Measurements from ENCODE around the gene AMACR.
"Not testable (repeated sequence)": the region's sequence is repeated elsewhere in the genome, so short reads cannot be mapped to it uniquely, and the experiment has no call there.

Gene AMACR

DNA sequence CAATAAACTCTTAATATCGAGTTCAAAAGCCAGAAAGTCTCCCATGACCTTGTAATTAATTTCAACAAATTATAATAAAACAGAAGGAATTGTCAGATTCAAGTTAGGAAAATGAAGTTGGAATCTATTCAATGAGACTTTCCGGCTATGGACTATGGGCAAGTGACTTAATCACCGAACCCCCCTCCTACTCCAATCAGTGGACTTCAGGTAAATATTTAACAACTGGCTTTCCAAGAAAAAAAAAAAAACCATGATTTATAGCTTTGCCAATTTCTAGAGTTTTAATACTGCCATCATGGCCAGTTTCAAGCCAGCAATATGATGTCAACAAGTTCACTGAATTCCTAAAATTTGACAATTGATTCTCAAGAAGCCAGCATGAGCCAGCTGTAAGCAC, 27.8 kb downstream of the AMACR start:
- Histone ChIP-seq H3K27ac (no peak overlapping the region), H3K4me3 (no peak overlapping the region)

DNA sequence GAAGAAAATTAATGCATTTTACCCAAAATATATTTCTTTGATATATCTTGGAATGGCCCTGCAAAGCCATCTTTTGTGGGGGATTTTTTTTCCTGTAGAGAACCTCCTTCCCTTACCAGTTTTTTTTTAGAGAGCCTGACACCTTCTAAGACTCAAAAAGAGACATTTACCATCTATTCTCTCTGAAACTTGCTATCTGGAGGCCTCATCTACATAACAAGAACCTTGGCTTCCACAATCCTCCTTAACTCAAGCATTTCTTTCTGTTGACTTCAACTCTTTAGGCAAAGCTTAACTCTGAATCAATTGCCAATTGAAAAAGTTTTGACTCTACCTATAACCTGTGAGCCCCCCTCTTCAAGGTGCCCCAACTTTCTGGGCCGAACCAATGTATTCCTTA, 29.5 kb downstream of the AMACR start:
- H3K27ac ChIP-seq = no peak overlapping the region
- H3K4me3 ChIP-seq = no peak overlapping the region

DNA sequence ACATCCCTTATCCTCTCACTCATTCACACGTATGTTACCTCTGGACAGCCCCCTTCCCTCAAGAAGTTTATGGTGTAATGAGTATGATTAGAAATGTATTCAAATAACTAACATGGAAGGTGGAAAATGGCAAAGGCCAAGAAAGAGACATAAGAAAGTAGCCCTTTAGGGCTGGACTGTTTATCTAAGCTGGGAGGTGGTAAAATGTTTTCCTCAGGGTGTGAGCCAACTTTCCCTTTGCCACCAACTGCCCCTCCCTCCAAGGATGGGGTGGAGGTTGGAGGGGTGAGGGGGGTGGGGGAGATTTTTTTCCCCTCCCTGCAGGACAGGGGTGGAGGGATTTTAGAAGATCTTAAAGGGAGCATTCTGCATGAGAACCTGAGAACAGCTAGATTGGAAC, 31.5 kb downstream of the AMACR start:
- Histone ChIP-seq H3K27ac (peak overlapping the region in 2 of 21 experiments; percentile 4 to 13), H3K4me3 (no peak overlapping the region)

DNA sequence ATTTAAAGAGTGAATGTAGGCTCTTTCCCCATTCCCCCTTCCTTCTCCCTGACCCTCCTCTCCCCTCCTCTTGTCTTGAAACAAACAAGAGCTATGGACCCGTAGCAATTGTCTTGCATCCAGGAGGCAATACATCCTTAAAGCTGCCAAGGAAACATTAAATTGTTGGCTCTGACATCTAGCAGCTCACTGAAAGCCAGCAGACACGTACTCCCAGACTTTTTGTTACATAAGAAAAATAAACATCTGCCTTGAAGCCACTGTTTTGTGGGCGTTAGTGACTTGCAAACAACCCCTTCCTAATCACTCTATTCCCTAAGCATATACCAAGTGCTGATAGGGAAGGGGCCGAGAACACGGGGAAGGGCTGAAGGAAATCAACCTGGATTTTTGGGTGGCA, 32.0 kb downstream of the AMACR start:
- H3K27ac ChIP-seq = peak overlapping the region in 3 of 21 experiments; percentile 4 to 32 (median 13)
- no peak overlapping the region for H3K4me3 ChIP-seq

DNA sequence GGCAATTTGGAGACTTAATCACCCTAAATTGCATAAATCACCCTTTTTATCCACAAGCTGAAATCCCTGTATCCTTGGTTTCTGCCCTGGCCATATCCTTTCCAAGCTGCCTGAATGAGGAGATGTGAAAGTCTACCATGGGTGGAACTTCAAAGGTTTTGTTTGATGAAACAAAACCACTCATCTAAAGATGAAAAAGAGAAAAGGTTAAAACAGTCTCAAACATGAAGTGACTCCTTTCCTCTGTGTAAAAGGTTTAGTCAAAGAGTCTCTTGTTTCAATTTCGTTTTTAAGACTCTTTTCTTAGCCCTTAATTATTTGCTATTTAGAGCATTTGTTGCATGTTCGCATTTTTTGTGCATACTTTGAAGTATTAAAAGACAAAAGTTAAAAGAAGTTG, 34.6 kb downstream of the AMACR start:
- Histone ChIP-seq H3K27ac (no peak overlapping the region), H3K4me3 (no peak overlapping the region)

DNA sequence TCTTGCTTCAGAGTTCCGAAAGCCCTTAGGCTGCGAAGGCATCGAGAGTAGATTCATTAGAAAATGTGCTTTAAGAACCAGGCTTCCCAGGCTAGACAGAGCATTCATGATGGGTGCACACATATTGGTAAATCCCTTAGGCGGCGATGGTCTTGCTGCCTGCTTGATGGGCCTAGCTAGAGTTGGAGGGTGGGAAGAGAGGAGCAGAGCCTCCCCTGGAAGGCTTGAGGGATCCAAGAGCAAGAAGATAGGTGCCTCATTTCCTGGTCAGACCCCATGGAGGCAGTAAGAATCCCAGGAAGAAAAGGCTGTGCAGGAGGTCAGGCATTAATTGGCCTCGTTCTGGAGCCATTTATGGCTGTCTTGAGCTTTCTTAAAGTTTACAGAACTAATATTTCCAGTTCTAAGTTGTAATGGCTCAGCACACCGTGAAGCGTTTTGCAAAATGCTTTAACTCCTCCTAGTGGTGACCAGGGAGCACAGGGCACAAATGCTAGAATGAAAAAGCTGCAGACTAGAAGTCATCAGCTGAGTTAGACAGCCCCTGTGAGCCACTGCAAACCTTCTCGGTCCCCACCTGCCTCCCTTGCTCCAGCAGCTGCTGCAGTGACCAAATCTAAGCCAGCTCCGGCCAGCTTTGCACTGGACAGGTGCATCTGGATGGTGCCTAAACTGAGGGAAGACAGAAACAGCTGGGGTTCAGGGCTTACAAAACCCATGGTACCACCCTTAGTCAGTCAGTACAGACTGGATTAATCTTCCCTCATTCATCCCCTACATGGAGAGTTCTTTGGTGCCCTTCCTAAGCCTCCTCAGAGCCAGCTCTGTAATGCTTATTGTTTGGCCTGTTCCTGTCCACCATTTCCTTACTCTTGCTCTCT, 38.0 kb downstream of the AMACR start:
- Histone ChIP-seq H3K4me3 (no peak overlapping the region), H3K27ac (no peak overlapping the region)

DNA sequence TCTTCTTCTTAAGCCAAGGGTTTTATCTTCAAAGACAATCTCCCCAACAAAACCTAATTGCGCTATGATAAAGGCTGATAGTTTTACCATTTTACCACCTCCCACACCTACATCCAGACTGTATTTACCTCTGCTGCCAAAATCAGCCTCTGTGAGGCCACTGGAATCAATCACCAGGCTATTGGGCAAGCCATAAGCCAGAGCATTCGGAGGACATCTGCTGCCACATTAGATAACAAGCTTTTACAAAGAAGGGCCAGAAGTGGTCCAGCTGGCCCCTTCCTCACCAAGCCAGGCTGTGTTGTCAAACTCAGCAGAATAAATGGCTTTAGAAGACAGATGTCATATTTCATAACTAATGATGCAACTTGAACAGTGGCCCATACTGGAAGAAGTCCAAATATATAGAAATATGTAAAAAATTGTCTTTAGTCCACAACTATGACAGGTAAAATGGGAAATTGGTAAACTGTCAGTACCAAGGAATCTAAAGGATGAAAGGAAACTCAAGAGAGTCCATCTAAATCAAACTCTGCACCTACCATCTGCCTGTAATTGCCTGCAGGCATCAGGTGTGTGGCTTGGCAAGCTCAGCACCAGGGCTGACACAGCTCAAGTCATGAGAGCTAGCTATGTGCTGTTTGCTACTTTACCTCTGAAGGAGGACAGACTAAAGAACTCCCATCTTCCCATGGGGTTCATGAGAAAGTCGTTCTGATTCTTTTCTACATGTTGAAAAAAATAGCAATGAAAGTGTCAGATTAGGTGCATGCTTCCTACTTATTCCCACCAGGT, 39.4 kb downstream of the AMACR start:
- Histone ChIP-seq H3K4me3 (no peak overlapping the region), H3K27ac (no peak overlapping the region)

DNA sequence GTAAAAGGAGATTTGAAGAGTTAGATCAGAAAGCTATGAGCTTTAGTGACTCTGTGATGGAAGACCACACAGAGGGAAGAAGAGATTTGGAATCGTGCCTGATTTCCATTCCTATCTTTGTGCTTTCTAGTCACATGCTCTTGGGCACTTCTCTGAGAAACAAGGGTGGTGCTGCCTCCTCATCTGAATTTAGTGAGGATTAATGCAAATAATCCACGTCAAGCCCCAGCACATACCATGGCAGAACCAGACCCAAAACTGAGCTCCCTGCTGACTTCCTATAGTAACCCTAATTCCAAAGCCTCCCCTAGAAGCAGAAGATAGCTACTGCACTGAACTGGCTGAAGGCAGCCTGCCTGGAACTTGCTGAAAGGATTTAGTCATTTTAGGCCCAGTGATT, 41.0 kb downstream of the AMACR start:
- H3K27ac ChIP-seq = no peak overlapping the region
- no peak overlapping the region for H3K4me3 ChIP-seq

DNA sequence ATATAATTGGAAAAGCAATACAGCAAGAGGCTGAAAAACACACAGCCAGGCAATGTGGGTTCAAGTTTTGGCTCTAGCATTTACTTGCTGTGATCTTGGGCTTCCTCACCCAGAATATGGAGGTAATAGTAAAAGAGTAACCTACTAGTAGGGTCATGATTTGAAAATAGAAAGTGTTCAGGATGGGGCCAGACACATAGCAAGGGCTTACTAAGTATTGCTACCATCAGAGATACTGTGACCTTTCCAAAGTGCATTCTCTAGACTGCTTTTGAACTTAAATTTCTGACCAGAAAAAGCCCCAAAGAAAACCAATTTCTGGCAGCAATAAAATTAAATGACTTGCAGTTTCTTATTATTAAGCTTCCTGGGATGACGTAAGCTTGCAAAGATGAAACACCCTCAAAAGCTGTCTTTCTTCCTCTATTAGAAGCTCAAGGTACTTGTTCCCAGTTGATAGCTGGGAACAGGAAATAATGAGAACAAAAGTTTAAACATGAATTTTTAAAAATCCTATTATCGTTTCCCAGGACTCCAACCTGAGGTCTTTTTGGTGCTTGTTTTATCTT, 43.6 kb downstream of the AMACR start:
- no peak overlapping the region for H3K4me3 ChIP-seq
- no peak overlapping the region for H3K27ac ChIP-seq

DNA sequence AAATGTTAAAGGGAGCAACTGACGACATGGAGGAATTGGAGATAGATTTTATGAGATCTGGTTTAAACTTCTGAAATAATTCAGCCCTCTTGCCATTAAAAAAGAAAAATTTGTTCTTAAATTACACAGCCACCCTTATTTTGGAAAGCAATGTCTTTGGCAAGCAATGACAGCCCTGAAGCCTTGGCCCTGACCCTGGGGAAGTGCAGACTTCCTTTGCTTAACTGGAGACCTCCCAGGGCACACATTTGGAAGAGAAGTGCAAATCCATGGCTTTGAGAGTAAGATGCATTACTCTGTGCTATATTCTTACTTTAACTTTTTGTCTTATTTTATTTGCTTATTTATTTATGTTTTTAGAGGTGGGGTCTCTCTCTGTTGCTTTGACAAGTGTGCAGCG, 49.7 kb downstream of the AMACR start:
- H3K27ac ChIP-seq = no peak overlapping the region
- H3K4me3 ChIP-seq = no peak overlapping the region

DNA sequence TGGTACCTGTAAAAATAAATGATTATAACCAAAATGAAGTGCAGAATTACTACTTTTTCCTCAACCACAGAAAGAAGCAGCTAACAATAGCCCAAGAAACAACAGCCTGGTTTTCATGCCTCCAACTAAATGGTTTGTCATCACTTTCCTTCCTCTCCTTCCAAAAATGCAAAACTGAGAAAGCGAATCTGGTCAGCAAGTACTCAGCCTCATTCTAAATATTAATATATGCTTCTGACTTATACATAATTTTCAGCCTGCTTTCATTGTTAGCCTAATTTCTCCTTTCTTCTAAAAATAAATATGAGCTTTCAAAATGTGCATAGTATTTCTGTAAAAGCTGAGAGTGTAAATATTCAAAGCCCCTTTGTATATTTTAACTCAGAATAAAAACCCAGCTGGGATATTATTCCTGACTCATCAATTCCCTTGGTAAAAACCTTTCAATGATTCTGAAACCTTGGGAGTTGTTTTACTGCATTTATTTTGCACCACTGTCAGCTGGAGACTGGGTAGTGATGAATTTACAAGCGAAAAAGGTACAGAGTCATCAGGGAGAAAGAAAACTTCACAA, 50.2 kb downstream of the AMACR start:
- Histone ChIP-seq H3K27ac (no peak overlapping the region), H3K4me3 (no peak overlapping the region)

DNA sequence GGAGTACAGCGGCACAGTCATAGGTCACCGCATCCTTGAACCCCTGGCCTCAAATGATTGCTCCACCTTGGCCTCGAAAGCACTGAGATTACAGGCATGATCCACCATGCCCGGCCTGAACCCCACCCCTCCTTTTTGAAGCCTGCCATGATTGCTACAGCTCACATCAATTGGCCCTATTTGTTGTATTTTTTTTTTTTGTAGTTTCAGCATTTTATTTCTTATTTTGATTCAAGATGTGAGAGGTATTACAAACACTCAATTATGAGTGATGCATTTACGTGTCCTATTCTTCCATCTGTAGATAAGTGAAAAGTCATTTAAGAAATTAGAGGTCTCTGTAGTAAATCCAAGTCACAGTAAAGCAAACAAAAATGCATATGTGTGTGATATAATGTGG, 55.7 kb downstream of the AMACR start:
- H3K27ac ChIP-seq, H3K4me3 ChIP-seq: not testable (repeated sequence)

DNA sequence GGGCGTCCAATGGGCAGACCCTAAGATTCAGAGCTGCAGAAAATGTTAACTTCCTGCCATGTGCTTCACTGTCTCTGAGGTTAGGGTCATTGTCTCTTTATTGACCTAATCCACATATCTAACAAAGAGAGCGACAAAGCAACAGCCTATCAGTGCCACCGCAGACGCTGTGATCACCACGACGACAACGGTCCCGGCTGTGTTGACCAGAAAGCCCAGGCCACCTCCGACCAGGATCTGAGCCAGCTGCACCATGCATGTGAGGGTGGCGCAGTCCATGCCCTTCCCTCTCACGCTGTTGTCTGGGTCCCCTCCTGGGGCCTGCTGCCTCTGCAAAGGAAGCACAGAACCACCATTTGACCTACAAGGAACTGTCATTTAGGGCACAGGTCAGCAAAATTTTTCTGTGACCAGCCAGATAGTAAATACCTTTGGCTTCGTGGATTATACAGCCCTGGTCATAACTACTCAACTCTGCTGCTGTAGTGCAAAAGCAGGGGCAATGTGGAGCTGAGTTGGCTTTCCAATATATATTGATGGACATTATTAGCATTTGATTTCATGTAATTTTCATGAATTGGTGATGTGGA, 63.2 kb downstream of the AMACR start:
- no peak overlapping the region for H3K4me3 ChIP-seq
- H3K27ac ChIP-seq = no peak overlapping the region

DNA sequence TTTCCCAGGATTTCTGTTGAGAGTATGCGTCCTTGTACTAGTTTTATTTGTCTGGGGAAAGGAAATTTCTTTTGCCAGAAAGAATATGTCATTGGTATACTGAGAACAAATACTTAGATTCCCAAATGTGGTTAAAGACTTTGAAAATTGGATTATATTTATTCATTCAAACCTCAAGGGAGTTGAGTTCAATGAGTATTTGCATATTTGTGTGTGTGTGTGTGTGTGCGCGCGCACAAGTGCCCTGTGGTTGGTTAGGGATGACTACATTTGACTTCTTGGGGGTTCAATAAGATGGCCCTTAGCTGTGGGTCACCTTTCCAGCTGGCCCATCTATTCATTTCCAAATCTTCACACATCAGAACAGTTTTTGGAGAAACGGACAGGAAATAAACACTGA, 66.8 kb downstream of the AMACR start:
- H3K4me3 ChIP-seq = no peak overlapping the region
- H3K27ac ChIP-seq = no peak overlapping the region

DNA sequence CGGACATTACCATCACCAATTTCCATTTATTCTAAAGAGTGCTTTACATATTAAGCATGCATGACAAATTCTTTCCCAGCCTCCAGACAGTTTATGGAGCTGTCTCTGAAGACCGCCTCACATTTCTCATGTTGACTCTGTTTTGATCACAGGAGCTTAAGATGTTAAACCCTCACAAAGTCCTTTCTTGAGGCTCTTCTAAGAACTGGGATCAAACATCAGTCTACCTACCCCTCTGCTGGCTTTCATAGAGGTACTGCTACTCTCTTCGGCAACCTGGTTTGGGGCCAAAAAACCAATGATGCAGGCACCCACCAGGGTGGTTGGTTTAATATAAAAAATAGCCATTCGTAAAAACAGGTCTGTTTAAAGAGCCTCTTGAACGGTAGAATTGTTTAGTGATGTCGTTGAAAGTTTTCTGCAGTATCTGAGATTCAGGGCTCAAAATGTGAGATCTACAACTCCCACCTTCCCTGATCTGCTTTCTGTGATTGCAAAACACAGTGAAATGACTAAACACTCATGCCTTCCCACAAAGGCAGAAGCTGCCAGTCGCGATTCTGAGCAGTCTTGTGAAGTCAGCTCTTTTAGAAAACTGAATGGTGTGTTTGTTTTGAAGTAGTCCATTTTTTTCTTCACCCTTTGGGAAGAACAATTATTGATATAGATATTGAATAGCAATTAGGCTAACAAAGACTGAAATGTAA, 68.1 kb downstream of the AMACR start:
- H3K27ac ChIP-seq = no peak overlapping the region
- H3K4me3 ChIP-seq = no peak overlapping the region

DNA sequence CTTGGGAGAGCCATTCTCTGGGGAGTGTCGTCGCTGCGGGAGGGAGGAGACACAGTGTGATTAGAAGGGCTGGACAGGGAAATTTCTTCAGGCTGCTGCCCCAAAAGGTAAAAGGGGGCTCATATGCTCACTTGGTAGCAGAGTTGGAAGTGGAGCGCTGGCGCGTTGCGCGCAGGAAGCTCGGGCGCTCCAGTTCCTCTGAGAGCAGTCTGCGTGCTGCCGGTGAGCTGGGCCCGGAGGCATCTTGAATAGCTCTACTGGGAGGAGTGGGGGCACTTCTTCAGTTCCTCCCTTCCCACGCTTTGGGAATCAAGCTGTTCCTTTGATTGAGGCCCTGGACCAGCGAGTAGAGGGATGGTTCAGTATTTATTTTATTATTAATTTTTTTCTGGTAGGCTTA, 69.0 kb downstream of the AMACR start:
- no peak overlapping the region for H3K4me3 ChIP-seq

DNA sequence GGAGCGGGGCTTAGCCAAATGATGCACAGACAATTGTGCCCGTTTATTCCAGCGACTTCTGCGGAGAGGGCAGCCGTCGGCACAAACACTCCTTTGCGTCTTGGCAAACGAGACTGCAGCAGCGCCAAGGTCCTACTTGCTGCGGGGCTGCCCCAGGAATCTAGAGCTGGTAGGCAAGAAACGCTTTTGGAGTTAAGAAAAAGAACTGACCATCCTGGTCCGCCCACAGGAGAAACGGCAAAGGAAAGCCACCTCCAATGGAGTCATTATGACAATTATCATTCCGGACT, 69.4 kb downstream of the AMACR start:
- Histone ChIP-seq H3K4me3 (no peak overlapping the region), H3K27ac (no peak overlapping the region)

More for the DNA sequence above, 69.0 kb downstream of the AMACR start:
- no peak overlapping the region for H3K27ac ChIP-seq

DNA sequence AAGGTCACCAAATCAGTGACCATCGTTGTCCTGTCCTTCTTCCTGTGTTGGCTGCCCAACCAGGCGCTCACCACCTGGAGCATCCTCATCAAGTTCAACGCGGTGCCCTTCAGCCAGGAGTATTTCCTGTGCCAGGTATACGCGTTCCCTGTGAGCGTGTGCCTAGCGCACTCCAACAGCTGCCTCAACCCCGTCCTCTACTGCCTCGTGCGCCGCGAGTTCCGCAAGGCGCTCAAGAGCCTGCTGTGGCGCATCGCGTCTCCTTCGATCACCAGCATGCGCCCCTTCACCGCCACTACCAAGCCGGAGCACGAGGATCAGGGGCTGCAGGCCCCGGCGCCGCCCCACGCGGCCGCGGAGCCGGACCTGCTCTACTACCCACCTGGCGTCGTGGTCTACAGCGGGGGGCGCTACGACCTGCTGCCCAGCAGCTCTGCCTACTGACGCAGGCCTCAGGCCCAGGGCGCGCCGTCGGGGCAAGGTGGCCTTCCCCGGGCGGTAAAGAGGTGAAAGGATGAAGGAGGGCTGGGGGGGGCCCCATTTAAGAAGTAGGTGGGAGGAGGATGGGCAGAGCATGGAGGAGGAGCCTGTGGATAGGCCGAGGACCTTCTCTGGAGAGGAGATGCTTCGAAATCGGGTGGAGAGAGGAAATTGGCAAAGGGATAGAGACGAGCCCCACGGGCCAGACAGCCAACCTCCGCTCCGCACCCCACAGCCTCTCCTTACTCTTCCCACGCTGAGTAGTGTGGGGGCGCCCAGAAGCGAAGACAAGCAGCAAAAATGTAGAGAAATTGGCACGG, 69.9 kb downstream of the AMACR start:
- Histone ChIP-seq H3K27ac (no peak overlapping the region), H3K4me3 (no peak overlapping the region)

All from skin epidermis (tissue), 12 donors.